Measurements from ENCODE around the gene PPM1A. TPM values are rescaled to one million over a fixed set of nuclear protein-coding genes. Genes with fewer than 3 reads are reported as not detected.

The PPM1A gene
- total RNA-seq, result 86.5 TPM

GRCh38 chr14:60248697-60249318, at the start of gene PPM1A:
PPM1A (plus strand) TSS chr14:60249221; CDS start chr14:60282704, 33,483 bp downstream.

Other genes with a start within 250 kb of the PPM1A start
- 117 TPM for gene PCNX4, start 157.3 kb upstream of the PPM1A start, total RNA-seq
- gene DHRS7, start 83.8 kb upstream of the PPM1A start, total RNA-seq, result 63.9 TPM
- 0.92 TPM for gene C14orf39, start 236.8 kb downstream of the PPM1A start, total RNA-seq